Ovary (tissue), 3 donors: ENCODE results near the gene FAM13A.

Experiments
- CTCF ChIP-seq, 3 donors: fragments of 450-650 bp in 2 of 3; fragments of 200-600 bp in 1 of 3; IDR thresholded peaks; one replicate each; pipeline versions ENCODE4 v1.5.1 to v1.8.0; 2016 to 2022; ENCODE audit warnings: antibody characterized with exemption in 3 of 3, mild to moderate bottlenecking in 1 of 3
- EP300 ChIP-seq: sonication (generic); formaldehyde crosslinking; IDR thresholded peaks from one replicate; pipeline ENCODE4 v1.6.1; 2017; ENCODE audit warnings: antibody characterized with exemption
- donor health status: DM: no; HTN: no; CAD: no.

GRCh38 chr4:88821522-88821921 is 235.5 kb downstream of the FAM13A start:
- TF ChIP-seq EP300: no peak
- TF ChIP-seq CTCF (IDR thresholded peaks at IDR 0.05): no peak
